Upper lobe of left lung (tissue), 6 donors: ENCODE data around the gene MX1. TPM values are rescaled to one million over a fixed set of nuclear protein-coding genes. Genes with fewer than 3 reads are reported as not detected.
A peak's percentile ranks its signal among the peaks of the same experiment; 100 is the strongest.

ENCODE experiments used
- ATAC-seq, 2 donors: fragments of 200-7000 bp; cut with Tn5 transposase; one replicate each; pipeline ENCODE4 v1.9.1; 2022; ENCODE audit warnings: mild to moderate bottlenecking in 2 of 2, moderate library complexity in 2 of 2; ENCODE audit not compliant: low FRiP score in 2 of 2
- DNase-seq, 2 donors: peaks; one replicate each; pipeline ENCODE4 v3.0.0-alpha.2; 2019 to 2020
- H3K27ac ChIP-seq, 4 donors: fragments of 200-600 bp; sonication (generic); one replicate each; pipeline ENCODE4 v1.5.1; 2016 to 2019
- H3K27me3 ChIP-seq, 4 donors: fragments of 200-600 bp; sonication (generic); one replicate each; pipeline ENCODE4 v1.5.1; 2017 to 2019
- H3K36me3 ChIP-seq, 4 donors: fragments of 200-600 bp; sonication (generic); one replicate each; pipeline ENCODE4 v1.5.1; 2016 to 2019
- H3K4me1 ChIP-seq, 4 donors: fragments of 200-600 bp; sonication (generic); one replicate each; pipeline ENCODE4 v1.5.1; 2018 to 2019
- H3K4me3 ChIP-seq, 4 donors: fragments of 200-600 bp; sonication (generic); one replicate each; pipeline ENCODE4 v1.5.1; 2017 to 2019; ENCODE audit warnings: mild to moderate bottlenecking in 2 of 4, moderate library complexity in 1 of 4
- H3K9me3 ChIP-seq, 4 donors: fragments of 200-600 bp; sonication (generic); one replicate each; pipeline ENCODE4 v1.5.1; 2018 to 2019
- EP300 ChIP-seq, 4 donors: sonication (generic); formaldehyde crosslinking; IDR thresholded peaks; one replicate each; pipeline ENCODE4 v1.5.1; 2017; ENCODE audit warnings: antibody characterized with exemption in 4 of 4, control low read depth in 2 of 4
- WGBS, 2 donors: methylation state at CpG; one replicate each; pipeline ENCODE4 v1.1.5; 2017 to 2018; 5-methylcytosine and 5-hydroxymethylcytosine counted together
- total RNA-seq, 6 donors: library from RNA; depleted of rRNA in 4 of 6; stranded (reverse); fragments of >200 nt in 4 of 6; gene quantifications; one replicate each; pipeline versions ENCODE4 v1.1.0 to v1.2.1, GENCODE V29; 2016 to 2021
- TF ChIP-seq, protein P1 (sequence below), 6 experiments: fragments of 450-650 bp in 4 of 6; fragments of 200-600 bp in 2 of 6; sonication (generic) in 2 of 6; IDR thresholded peaks; one replicate each; pipeline ENCODE4 v1.5.1; 2016 to 2019; ENCODE audit warnings: antibody characterized with exemption in 6 of 6
- donor health status: DM: no; HTN: no; CAD: no; lungs with moderate emphysema.
- donor health status: DM: no; HTN: yes; CAD: no; lungs with severe emphysema.

The MX1 gene
- total RNA-seq, 6 donors from 2014 or later: 38.3 to 159 (median 89.0) TPM

- DNase-seq (no peak), ATAC-seq (peak; percentile 22 to 44)
- Histone ChIP-seq H3K27me3 (peaks cover 0 to 23% (median 9%) of the 10 kb centered on the region in 4 donors), H3K36me3 (no peaks in the 10 kb centered on the region), H3K4me3 (peak overlapping the region in 3 of 4 donors; percentile 49 to 62 (median 60)), H3K4me1 (peaks cover 0 to 33% (median 2%) of the 10 kb centered on the region in 4 donors), H3K27ac (peak overlapping the region; percentile 86 to 88 (median 88)), H3K9me3 (no peaks in the 10 kb centered on the region)
- 4 to 23% methylated on average over 4 to 19 of the region's 28 CpGs for WGBS, 2 donors
- TF ChIP-seq, protein P1, sequence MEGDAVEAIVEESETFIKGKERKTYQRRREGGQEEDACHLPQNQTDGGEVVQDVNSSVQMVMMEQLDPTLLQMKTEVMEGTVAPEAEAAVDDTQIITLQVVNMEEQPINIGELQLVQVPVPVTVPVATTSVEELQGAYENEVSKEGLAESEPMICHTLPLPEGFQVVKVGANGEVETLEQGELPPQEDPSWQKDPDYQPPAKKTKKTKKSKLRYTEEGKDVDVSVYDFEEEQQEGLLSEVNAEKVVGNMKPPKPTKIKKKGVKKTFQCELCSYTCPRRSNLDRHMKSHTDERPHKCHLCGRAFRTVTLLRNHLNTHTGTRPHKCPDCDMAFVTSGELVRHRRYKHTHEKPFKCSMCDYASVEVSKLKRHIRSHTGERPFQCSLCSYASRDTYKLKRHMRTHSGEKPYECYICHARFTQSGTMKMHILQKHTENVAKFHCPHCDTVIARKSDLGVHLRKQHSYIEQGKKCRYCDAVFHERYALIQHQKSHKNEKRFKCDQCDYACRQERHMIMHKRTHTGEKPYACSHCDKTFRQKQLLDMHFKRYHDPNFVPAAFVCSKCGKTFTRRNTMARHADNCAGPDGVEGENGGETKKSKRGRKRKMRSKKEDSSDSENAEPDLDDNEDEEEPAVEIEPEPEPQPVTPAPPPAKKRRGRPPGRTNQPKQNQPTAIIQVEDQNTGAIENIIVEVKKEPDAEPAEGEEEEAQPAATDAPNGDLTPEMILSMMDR (IDR thresholded peaks at IDR 0.05): peak in 3 of 6 experiments; percentile 6 to 22 (median 10)
- no peak for TF ChIP-seq EP300 (IDR thresholded peaks at IDR 0.05)
These were observed 82.5 kb downstream of the MX1 start for GRCh38 chr21:41508415-41509144.

Other genes with a start within 250 kb of the MX1 start
- gene FAM3B, start 109.4 kb upstream of the MX1 start, total RNA-seq: 10 to 100 TPM in 1 of 6 donors, 1 to 10 TPM in 5; 2.9 to 13.2 (median 4.7) TPM
- 10 to 100 TPM in 5 of 6 donors, 1 to 10 TPM in 1; 5.8 to 37.2 (median 25.8) TPM for gene MX2, start 64.2 kb upstream of the MX1 start, total RNA-seq
- 100 to 1,000 TPM in 3 of 6 donors, 10 to 100 TPM in 3; 65.3 to 195 (median 98.5) TPM for gene TMPRSS2, start 81.9 kb downstream of the MX1 start, total RNA-seq